ENCODE measurements around the gene PLEKHG4B. TPM values are rescaled to one million over a fixed set of nuclear protein-coding genes. Genes with fewer than 3 reads are reported as not detected.

Gene PLEKHG4B
- total RNA-seq, 1 donor from 2014 or later, result not detected

DNA sequence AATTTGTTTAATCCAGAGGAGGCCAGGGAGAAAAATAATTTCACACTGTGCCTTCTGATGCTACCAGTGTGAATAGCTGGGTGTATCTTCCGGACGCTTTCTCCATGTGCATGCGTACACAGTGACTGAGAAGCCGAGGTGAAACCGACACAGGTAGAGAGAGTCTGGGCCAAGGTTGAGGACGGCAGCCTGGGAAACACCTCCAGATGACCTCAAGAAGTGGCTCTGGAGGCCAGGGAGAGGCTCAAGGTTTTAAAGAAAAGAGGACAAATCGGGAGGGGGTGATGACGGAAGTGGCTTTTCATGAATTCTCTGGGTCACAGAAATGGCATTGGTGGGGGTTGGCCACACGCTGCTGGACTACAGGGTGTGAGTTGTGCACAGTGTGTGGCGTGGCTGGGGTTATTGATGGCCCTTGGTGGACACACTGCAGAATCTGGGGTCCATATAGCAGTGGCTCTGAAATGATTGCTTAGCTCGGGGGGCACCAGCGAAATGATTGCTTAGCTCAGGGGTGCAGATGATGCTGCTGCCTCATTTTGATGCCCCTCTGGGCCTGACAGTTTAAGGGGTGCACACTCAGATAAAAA, 65.3 kb downstream of the PLEKHG4B start:
- Histone ChIP-seq H3K36me3 (ENCODE audit: control insufficient read depth, insufficient read depth, low read length) (no peaks in the 10 kb centered on the region), H3K4me3 (ENCODE audit: low read depth, low read length) (no peak overlapping the region), H3K27me3 (ENCODE audit: control insufficient read depth, insufficient read depth, low read length) (peaks cover 2% of the 10 kb centered on the region)
- DNase-seq (ENCODE audit: low read depth) (no peak), FAIRE-seq (no peak)
- TF ChIP-seq, protein P1, sequence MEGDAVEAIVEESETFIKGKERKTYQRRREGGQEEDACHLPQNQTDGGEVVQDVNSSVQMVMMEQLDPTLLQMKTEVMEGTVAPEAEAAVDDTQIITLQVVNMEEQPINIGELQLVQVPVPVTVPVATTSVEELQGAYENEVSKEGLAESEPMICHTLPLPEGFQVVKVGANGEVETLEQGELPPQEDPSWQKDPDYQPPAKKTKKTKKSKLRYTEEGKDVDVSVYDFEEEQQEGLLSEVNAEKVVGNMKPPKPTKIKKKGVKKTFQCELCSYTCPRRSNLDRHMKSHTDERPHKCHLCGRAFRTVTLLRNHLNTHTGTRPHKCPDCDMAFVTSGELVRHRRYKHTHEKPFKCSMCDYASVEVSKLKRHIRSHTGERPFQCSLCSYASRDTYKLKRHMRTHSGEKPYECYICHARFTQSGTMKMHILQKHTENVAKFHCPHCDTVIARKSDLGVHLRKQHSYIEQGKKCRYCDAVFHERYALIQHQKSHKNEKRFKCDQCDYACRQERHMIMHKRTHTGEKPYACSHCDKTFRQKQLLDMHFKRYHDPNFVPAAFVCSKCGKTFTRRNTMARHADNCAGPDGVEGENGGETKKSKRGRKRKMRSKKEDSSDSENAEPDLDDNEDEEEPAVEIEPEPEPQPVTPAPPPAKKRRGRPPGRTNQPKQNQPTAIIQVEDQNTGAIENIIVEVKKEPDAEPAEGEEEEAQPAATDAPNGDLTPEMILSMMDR (IDR thresholded peaks at IDR 0.05; ENCODE audit: insufficient read depth, low read length, severe bottlenecking), result no peak

DNA sequence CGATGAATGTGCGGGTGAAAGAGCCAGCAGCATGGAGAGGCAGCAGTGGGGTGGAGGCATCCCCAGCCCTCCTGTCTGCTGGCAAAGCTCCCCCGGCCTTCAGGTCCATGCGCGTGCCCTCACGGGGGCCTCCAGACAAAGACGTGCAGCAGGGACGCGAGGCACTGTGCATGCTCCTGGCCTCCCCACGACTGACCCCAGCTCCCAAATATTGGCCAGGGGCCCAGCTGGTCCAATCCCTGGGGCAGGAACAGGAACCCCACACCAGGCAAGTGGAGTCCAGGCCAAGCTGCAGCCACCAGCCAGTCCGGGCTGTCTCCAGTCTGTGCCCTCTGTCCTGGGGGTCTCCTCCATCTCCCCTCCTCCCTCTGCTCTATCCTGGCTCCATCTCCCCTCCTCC, 65.8 kb downstream of the PLEKHG4B start:
- H3K27me3 ChIP-seq (ENCODE audit: control insufficient read depth, insufficient read depth, low read length), result peaks cover 2% of the 10 kb centered on the region
- FAIRE-seq (no peak), DNase-seq (ENCODE audit: low read depth) (no peak)
- H3K4me3 ChIP-seq (ENCODE audit: low read depth, low read length), result no peak overlapping the region
- TF ChIP-seq, protein P1 (IDR thresholded peaks at IDR 0.05; ENCODE audit: insufficient read depth, low read length, severe bottlenecking), result no peak
- no peaks in the 10 kb centered on the region for H3K36me3 ChIP-seq (ENCODE audit: control insufficient read depth, insufficient read depth, low read length)

GRCh38 chr5:158807-159447, 67.0 kb downstream of the PLEKHG4B start:
- TF ChIP-seq, protein P1 (IDR thresholded peaks at IDR 0.05; ENCODE audit: insufficient read depth, low read length, severe bottlenecking), result no peak
- Histone ChIP-seq H3K4me3 (ENCODE audit: low read depth, low read length) (no peak overlapping the region), H3K27me3 (ENCODE audit: control insufficient read depth, insufficient read depth, low read length) (peaks cover 2% of the 10 kb centered on the region), H3K36me3 (ENCODE audit: control insufficient read depth, insufficient read depth, low read length) (no peaks in the 10 kb centered on the region)
- FAIRE-seq, result no peak
- no peak for DNase-seq (ENCODE audit: low read depth)

GRCh38 chr5:159448-160172, 67.6 kb downstream of the PLEKHG4B start:
- Histone ChIP-seq H3K36me3 (ENCODE audit: control insufficient read depth, insufficient read depth, low read length) (no peaks in the 10 kb centered on the region), H3K27me3 (ENCODE audit: control insufficient read depth, insufficient read depth, low read length) (peaks cover 2% of the 10 kb centered on the region), H3K4me3 (ENCODE audit: low read depth, low read length) (no peak overlapping the region)
- DNase-seq (ENCODE audit: low read depth) (no peak), FAIRE-seq (no peak)
- TF ChIP-seq, protein P1 (IDR thresholded peaks at IDR 0.05; ENCODE audit: insufficient read depth, low read length, severe bottlenecking), result no peak

GRCh38 chr5:160173-160510, 68.2 kb downstream of the PLEKHG4B start:
- DNase-seq (ENCODE audit: low read depth), result no peak
- H3K4me3 ChIP-seq (ENCODE audit: low read depth, low read length), result no peak overlapping the region

More at GRCh38 chr5:160173-160510, 68.2 kb downstream of the PLEKHG4B start:
- no peak for FAIRE-seq
- TF ChIP-seq, protein P1 (IDR thresholded peaks at IDR 0.05; ENCODE audit: insufficient read depth, low read length, severe bottlenecking), result no peak
- no peaks in the 10 kb centered on the region for H3K36me3 ChIP-seq (ENCODE audit: control insufficient read depth, insufficient read depth, low read length)
- no peaks in the 10 kb centered on the region for H3K27me3 ChIP-seq (ENCODE audit: control insufficient read depth, insufficient read depth, low read length)
